Hepatocyte (in vitro differentiated cells): Measurements from ENCODE around the gene ZDHHC18. TPM values are rescaled to one million over a fixed set of nuclear protein-coding genes. Genes with fewer than 3 reads are reported as not detected.
"Not testable (repeated sequence)": the region's sequence is repeated elsewhere in the genome, so short reads cannot be mapped to it uniquely, and the experiment has no call there.

Experiments
- DNase-seq: peaks from one replicate; pipeline ENCODE4 v3.0.0-alpha.2; 2016; ENCODE audit warnings: low spot score
- H2AFZ ChIP-seq: fragments of 200-600 bp; sonication (generic); 2 replicates; pipeline ENCODE4 v1.6.0; 2016; ENCODE audit warnings: antibody characterized with exemption, mild to moderate bottlenecking
- H3K27ac ChIP-seq: fragments of 200-600 bp; sonication (generic); 2 replicates; pipeline ENCODE4 v1.5.1; 2016; ENCODE audit warnings: mild to moderate bottlenecking
- H3K27me3 ChIP-seq: fragments of 200-600 bp; sonication (generic); 2 replicates; pipeline ENCODE4 v1.6.1; 2016
- H3K36me3 ChIP-seq: fragments of 200-600 bp; sonication (generic); replicated peaks from 2 replicates; pipeline ENCODE4 v1.5.1; 2016; ENCODE audit warnings: low read depth; ENCODE audit not compliant: insufficient read depth
- H3K4me1 ChIP-seq: fragments of 200-600 bp; sonication (generic); 2 replicates; pipeline ENCODE4 v1.5.1; 2016; ENCODE audit warnings: mild to moderate bottlenecking, moderate library complexity; ENCODE audit not compliant: insufficient read depth
- H3K4me2 ChIP-seq: fragments of 200-600 bp; sonication (generic); 2 replicates; pipeline ENCODE4 v1.6.0; 2016
- H3K4me3 ChIP-seq: fragments of 200-600 bp; sonication (generic); 2 replicates; pipeline ENCODE4 v1.5.1; 2016; ENCODE audit warnings: mild to moderate bottlenecking
- H3K79me2 ChIP-seq: fragments of 200-600 bp; sonication (generic); 2 replicates; pipeline ENCODE4 v1.6.0; 2017; ENCODE audit warnings: mild to moderate bottlenecking
- H3K9me2 ChIP-seq: fragments of 200-600 bp; sonication (generic); replicated peaks from 2 replicates; pipeline ENCODE4 v1.6.0; 2017; ENCODE audit warnings: mild to moderate bottlenecking; ENCODE audit not compliant: insufficient read depth
- H3K9me3 ChIP-seq: fragments of 200-600 bp; sonication (generic); 2 replicates; pipeline ENCODE4 v1.5.1; 2016; ENCODE audit warnings: low read depth, mild to moderate bottlenecking
- H4K20me1 ChIP-seq: fragments of 200-600 bp; sonication (generic); 2 replicates; pipeline ENCODE4 v1.6.0; 2016; ENCODE audit warnings: mild to moderate bottlenecking; ENCODE audit not compliant: insufficient read depth, poor library complexity, severe bottlenecking
- CTCF ChIP-seq: fragments of 200-600 bp; sonication (generic); IDR thresholded peaks from 2 replicates; pipeline ENCODE4 v1.5.1; 2016; ENCODE audit warnings: antibody characterized with exemption, mild to moderate bottlenecking; ENCODE audit not compliant: poor library complexity
- EZH2 ChIP-seq: fragments of 200-600 bp; sonication (generic); IDR thresholded peaks from 2 replicates; pipeline ENCODE4 v1.6.1; 2016; ENCODE audit warnings: antibody characterized with exemption, mild to moderate bottlenecking, borderline replicate concordance
- EZH2phosphoT487 ChIP-seq: fragments of 200-600 bp; sonication (generic); IDR thresholded peaks from one replicate; pipeline ENCODE4 v1.6.1; 2018; ENCODE audit warnings: antibody characterized with exemption, mild to moderate bottlenecking, low read depth, moderate library complexity; ENCODE audit not compliant: unreplicated experiment, severe bottlenecking
- WGBS: methylation state at CpG from one replicate; pipeline ENCODE4 v1.1.6; 2016; ENCODE audit warnings: low lambda C conversion rate; ENCODE audit errors: missing lambda C conversion rate; 5-methylcytosine and 5-hydroxymethylcytosine counted together
- polyA plus RNA-seq: library from polyadenylated mRNA; unstranded; fragments of >200 nt; fragmentation: Nextera tagmentation; extraction: Ambion mirVana; gene quantifications from 2 replicates; pipeline ENCODE4 v1.2.1, GENCODE V29; 2016
- total RNA-seq: library from RNA; depleted of rRNA; stranded (reverse); fragments of >200 nt; gene quantifications from 2 replicates; pipeline ENCODE4 v1.2.3, GENCODE V29; 2014

The ZDHHC18 gene
- total and polyA plus RNA-seq, 2 experiments from 2014 or later: 14.9 to 22.5 TPM

GRCh38 chr1:26862781-26863684 lies 36.5 kb downstream of the ZDHHC18 start, which contains the start of gene SFN:
TSS of gene SFN (plus strand) at chr1:26863149. CDS start at chr1:26863213, 64 bp downstream.
- Histone ChIP-seq H3K27ac (peak within 1 kb of the TSS; percentile 84), H3K9me3 (no peaks in the 10 kb centered on the region), H3K79me2 (no peaks in the 10 kb centered on the region), H2AFZ (peak within 1 kb of the TSS; percentile 46), H3K9me2 (no peaks in the 10 kb centered on the region), H3K4me2 (peak within 1 kb of the TSS; percentile 95), H3K4me1 (peaks cover 13% of the 10 kb centered on the region), H3K27me3 (no peaks in the 10 kb centered on the region), H4K20me1 (no peaks in the 10 kb centered on the region), H3K36me3 (no peaks in the 10 kb centered on the region), H3K4me3 (no peak within 1 kb of the TSS)
- TF ChIP-seq CTCF (peak; percentile 34), EZH2 (no peak)
- 88% methylated on average over 37 of the region's 37 CpGs for WGBS
- DNase-seq: peak; percentile 84

- Histone ChIP-seq H3K36me3 (no peaks in the 10 kb centered on the region), H2AFZ (no peak overlapping the region), H3K27ac (peak overlapping the region; percentile 84), H3K9me2 (no peaks in the 10 kb centered on the region), H3K27me3 (no peaks in the 10 kb centered on the region), H4K20me1 (no peaks in the 10 kb centered on the region), H3K9me3 (no peaks in the 10 kb centered on the region), H3K4me3 (no peak overlapping the region), H3K4me2 (peak overlapping the region; percentile 95), H3K79me2 (no peaks in the 10 kb centered on the region), H3K4me1 (peaks cover 13% of the 10 kb centered on the region)
- no peak for DNase-seq
- 93% methylated on average over 20 of the region's 20 CpGs for WGBS
- no peak for TF ChIP-seq CTCF
- TF ChIP-seq EZH2: no peak
- no peak for TF ChIP-seq EZH2phosphoT487
Observed at GRCh38 chr1:26863685-26864077, 37.2 kb downstream of the ZDHHC18 start.

- Histone ChIP-seq H4K20me1 (no peaks in the 10 kb centered on the region), H3K4me1 (peaks cover 13% of the 10 kb centered on the region), H3K9me3 (no peaks in the 10 kb centered on the region), H3K27me3 (no peaks in the 10 kb centered on the region), H3K79me2 (no peaks in the 10 kb centered on the region), H3K4me2 (peak overlapping the region; percentile 95), H3K4me3 (peak overlapping the region; percentile 32), H3K36me3 (no peaks in the 10 kb centered on the region), H3K27ac (peak overlapping the region; percentile 96), H3K9me2 (no peaks in the 10 kb centered on the region), H2AFZ (peak overlapping the region; percentile 93)
- 1% methylated on average over 65 of the region's 75 CpGs for WGBS
- DNase-seq: peak; percentile 98
- TF ChIP-seq EZH2 (no peak), EZH2phosphoT487 (no peak), CTCF (no peak)
Observed at GRCh38 chr1:26864610-26865480, 38.4 kb downstream of the ZDHHC18 start.

GRCh38 chr1:26873097-26873496 lies 46.6 kb downstream of the ZDHHC18 start:
- not testable (repeated sequence) for H3K4me1 ChIP-seq, H3K79me2 ChIP-seq, H3K9me3 ChIP-seq, H3K27ac ChIP-seq, DNase-seq, H4K20me1 ChIP-seq, H3K27me3 ChIP-seq, H3K4me2 ChIP-seq, H3K4me3 ChIP-seq, H3K36me3 ChIP-seq, H3K9me2 ChIP-seq, H2AFZ ChIP-seq
- 95% methylated on average over 2 of the region's 2 CpGs for WGBS
